HEK293 (cell line): ENCODE results near the gene FHIT.

Experiments
- CTCF ChIA-PET: fragments of 350-600 bp; formaldehyde crosslinking; extraction: SDS; loops from one replicate; lab custom pipeline; 2021; ENCODE audit warnings: antibody characterized with exemption; lab: Yijun Ruan, JAX
- POLR2A ChIA-PET: fragments of 300-600 bp; formaldehyde crosslinking; extraction: SDS; loops from one replicate; lab custom pipeline; 2020; ENCODE audit warnings: antibody characterized with exemption, inconsistent platforms; lab: Yijun Ruan, JAX
- H3K27ac ChIP-seq: fragments of 200-500 bp; sonication (Bioruptor generic); 2 replicates; pipeline ENCODE4 v1.5.1; 2014; ENCODE audit warnings: low read depth, low read length, control low read depth, inconsistent platforms; ENCODE audit errors: extremely low read depth
- H3K36me3 ChIP-seq, 2 experiments: fragments of 200-500 bp in 1 of 2; sonication (Bioruptor generic) in 1 of 2; 1 replicate in 1 of 2; 2 replicates in 1 of 2; pipeline ENCODE4 v1.5.1; 2014 to 2017; ENCODE audit warnings: inconsistent platforms in 2 of 2, low read length in 2 of 2; ENCODE audit not compliant: control insufficient read depth in 2 of 2, insufficient read depth in 1 of 2
- H3K4me1 ChIP-seq: fragments of 200-500 bp; sonication (Bioruptor generic); 2 replicates; pipeline ENCODE4 v1.5.1; 2014; ENCODE audit warnings: mild to moderate bottlenecking, low read length, inconsistent platforms; ENCODE audit not compliant: control insufficient read depth, insufficient read depth
- H3K4me3 ChIP-seq: 2 replicates; pipeline ENCODE4 v1.5.1; 2011; ENCODE audit warnings: low read depth, mild to moderate bottlenecking, control low read depth, low read length, moderate library complexity
- H3K9me3 ChIP-seq: fragments of 200-500 bp; sonication (Bioruptor generic); 2 replicates; pipeline ENCODE4 v1.5.1; 2014; ENCODE audit warnings: low read depth, low read length, inconsistent platforms; ENCODE audit not compliant: control insufficient read depth, insufficient read depth
- EGR2 ChIP-seq: fragments of 450-650 bp; formaldehyde crosslinking; IDR thresholded peaks from 2 replicates; pipeline ENCODE4 v1.5.1; 2016; ENCODE audit warnings: low read depth, missing biosample characterization, missing genetic modification characterization
- GFI1B ChIP-seq: fragments of 450-650 bp; formaldehyde crosslinking; IDR thresholded peaks from 2 replicates; pipeline ENCODE4 v1.5.1; 2016; ENCODE audit warnings: missing biosample characterization, missing genetic modification characterization
- KLF16 ChIP-seq: fragments of 450-650 bp; formaldehyde crosslinking; IDR thresholded peaks from 2 replicates; pipeline ENCODE4 v1.5.1; 2017; ENCODE audit warnings: missing biosample characterization, missing genetic modification characterization
- OSR2 ChIP-seq: fragments of 450-650 bp; formaldehyde crosslinking; IDR thresholded peaks from 2 replicates; pipeline ENCODE4 v1.5.1; 2016; ENCODE audit warnings: missing biosample characterization, missing genetic modification characterization
- SP3 ChIP-seq: fragments of 450-650 bp; formaldehyde crosslinking; IDR thresholded peaks from 2 replicates; pipeline ENCODE4 v1.5.1; 2016; ENCODE audit warnings: missing biosample characterization, missing genetic modification characterization
- YY1 ChIP-seq: fragments of 450-650 bp; formaldehyde crosslinking; IDR thresholded peaks from 2 replicates; pipeline ENCODE4 v1.5.1; 2018; ENCODE audit warnings: missing biosample characterization, missing genetic modification characterization
- ZFHX2 ChIP-seq: fragments of 450-650 bp; formaldehyde crosslinking; conservative IDR thresholded peaks from 2 replicates; pipeline ENCODE4 v1.5.1; 2016; ENCODE audit warnings: missing biosample characterization, missing genetic modification characterization
- ZFP41 ChIP-seq: fragments of 450-650 bp; formaldehyde crosslinking; IDR thresholded peaks from 2 replicates; pipeline ENCODE4 v1.5.1; 2016; ENCODE audit warnings: missing biosample characterization, missing genetic modification characterization, borderline replicate concordance
- ZNF140 ChIP-seq: fragments of 450-650 bp; formaldehyde crosslinking; IDR thresholded peaks from 2 replicates; pipeline ENCODE4 v1.5.1; 2016; ENCODE audit warnings: missing biosample characterization, missing genetic modification characterization
- ZNF169 ChIP-seq: fragments of 450-650 bp; formaldehyde crosslinking; IDR thresholded peaks from 2 replicates; pipeline ENCODE4 v1.5.1; 2016; ENCODE audit warnings: missing biosample characterization, missing genetic modification characterization
- ZNF174 ChIP-seq: fragments of 450-650 bp; formaldehyde crosslinking; IDR thresholded peaks from 2 replicates; pipeline ENCODE4 v1.5.0; 2017; ENCODE audit warnings: missing biosample characterization, mild to moderate bottlenecking, missing genetic modification characterization
- ZNF211 ChIP-seq: fragments of 450-650 bp; formaldehyde crosslinking; IDR thresholded peaks from 2 replicates; pipeline ENCODE4 v1.5.1; 2016; ENCODE audit warnings: low read depth, missing biosample characterization, missing genetic modification characterization
- ZNF37A ChIP-seq: fragments of 450-650 bp; IDR thresholded peaks from 2 replicates; pipeline ENCODE4 v1.5.1; 2018; ENCODE audit warnings: missing biosample characterization, missing genetic modification characterization
- ZNF501 ChIP-seq: fragments of 450-650 bp; formaldehyde crosslinking; IDR thresholded peaks from 2 replicates; pipeline ENCODE4 v1.5.1; 2016; ENCODE audit warnings: missing biosample characterization, missing genetic modification characterization
- ZNF768 ChIP-seq: fragments of 450-650 bp; formaldehyde crosslinking; IDR thresholded peaks from 2 replicates; pipeline ENCODE4 v1.5.1; 2018; ENCODE audit warnings: missing biosample characterization, mild to moderate bottlenecking, missing genetic modification characterization
- ZNF776 ChIP-seq: fragments of 450-650 bp; formaldehyde crosslinking; IDR thresholded peaks from 2 replicates; pipeline ENCODE4 v1.5.0; 2017; ENCODE audit warnings: missing biosample characterization, missing genetic modification characterization, borderline replicate concordance
- TF ChIP-seq, protein P1 (sequence below): fragments of 450-650 bp; formaldehyde crosslinking; IDR thresholded peaks from 2 replicates; pipeline ENCODE4 v1.5.1; 2017; ENCODE audit warnings: missing biosample characterization, missing genetic modification characterization
- TF ChIP-seq, protein P2 (sequence below): fragments of 450-650 bp; formaldehyde crosslinking; IDR thresholded peaks from 2 replicates; pipeline ENCODE4 v1.5.1; 2017; ENCODE audit warnings: missing biosample characterization, missing genetic modification characterization
- TF ChIP-seq, protein P3 (sequence below): fragments of 450-650 bp; formaldehyde crosslinking; IDR thresholded peaks from 2 replicates; pipeline ENCODE4 v1.5.1; 2017; ENCODE audit warnings: missing biosample characterization, missing genetic modification characterization
- TF ChIP-seq, protein P4 (sequence below): fragments of 450-650 bp; formaldehyde crosslinking; IDR thresholded peaks from 2 replicates; pipeline ENCODE4 v1.5.1; 2016; ENCODE audit warnings: missing biosample characterization, missing genetic modification characterization

The FHIT gene

DNA sequence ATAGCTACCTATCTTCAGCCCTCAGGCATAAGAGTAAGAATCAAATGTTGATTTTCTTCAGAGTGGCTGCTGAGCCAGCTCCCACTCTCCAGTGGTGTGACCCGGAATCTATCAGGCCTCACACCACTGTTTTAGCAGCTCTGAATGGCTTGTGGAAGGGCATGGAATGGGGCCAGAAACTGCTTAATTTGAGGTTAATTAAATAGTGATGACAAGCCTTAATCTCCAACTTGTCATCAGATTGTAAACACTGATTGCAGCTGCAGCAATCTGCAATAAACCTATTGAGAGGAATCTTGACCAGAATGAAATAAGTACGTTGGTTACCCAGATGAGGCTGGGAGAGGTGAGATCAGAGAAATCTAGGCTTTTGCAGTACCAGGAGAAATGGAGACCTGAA is 317.4 kb downstream of the FHIT start (continued):
- no peak for TF ChIP-seq ZNF776
- TF ChIP-seq ZNF169 (tag by site-specific recombination) = no peak
- no peak for TF ChIP-seq ZNF140 (tag by site-specific recombination)
- TF ChIP-seq ZFP41 (tag by site-specific recombination) = no peak
- no peak for TF ChIP-seq ZNF174 (tag by site-specific recombination)
- TF ChIP-seq, protein P1, sequence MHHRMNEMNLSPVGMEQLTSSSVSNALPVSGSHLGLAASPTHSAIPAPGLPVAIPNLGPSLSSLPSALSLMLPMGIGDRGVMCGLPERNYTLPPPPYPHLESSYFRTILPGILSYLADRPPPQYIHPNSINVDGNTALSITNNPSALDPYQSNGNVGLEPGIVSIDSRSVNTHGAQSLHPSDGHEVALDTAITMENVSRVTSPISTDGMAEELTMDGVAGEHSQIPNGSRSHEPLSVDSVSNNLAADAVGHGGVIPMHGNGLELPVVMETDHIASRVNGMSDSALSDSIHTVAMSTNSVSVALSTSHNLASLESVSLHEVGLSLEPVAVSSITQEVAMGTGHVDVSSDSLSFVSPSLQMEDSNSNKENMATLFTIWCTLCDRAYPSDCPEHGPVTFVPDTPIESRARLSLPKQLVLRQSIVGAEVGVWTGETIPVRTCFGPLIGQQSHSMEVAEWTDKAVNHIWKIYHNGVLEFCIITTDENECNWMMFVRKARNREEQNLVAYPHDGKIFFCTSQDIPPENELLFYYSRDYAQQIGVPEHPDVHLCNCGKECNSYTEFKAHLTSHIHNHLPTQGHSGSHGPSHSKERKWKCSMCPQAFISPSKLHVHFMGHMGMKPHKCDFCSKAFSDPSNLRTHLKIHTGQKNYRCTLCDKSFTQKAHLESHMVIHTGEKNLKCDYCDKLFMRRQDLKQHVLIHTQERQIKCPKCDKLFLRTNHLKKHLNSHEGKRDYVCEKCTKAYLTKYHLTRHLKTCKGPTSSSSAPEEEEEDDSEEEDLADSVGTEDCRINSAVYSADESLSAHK (tag by site-specific recombination) = peak; percentile 92
- no peak for TF ChIP-seq ZNF37A (tag by site-specific recombination)
- TF ChIP-seq GFI1B (tag by site-specific recombination) = peak; percentile 97
- TF ChIP-seq ZNF768 = no peak
- TF ChIP-seq YY1 = no peak
- no peak for TF ChIP-seq ZNF211 (tag by site-specific recombination)
- peak; percentile 94 for TF ChIP-seq OSR2 (tag by site-specific recombination)
- TF ChIP-seq ZNF501 = no peak
- TF ChIP-seq, protein P2, sequence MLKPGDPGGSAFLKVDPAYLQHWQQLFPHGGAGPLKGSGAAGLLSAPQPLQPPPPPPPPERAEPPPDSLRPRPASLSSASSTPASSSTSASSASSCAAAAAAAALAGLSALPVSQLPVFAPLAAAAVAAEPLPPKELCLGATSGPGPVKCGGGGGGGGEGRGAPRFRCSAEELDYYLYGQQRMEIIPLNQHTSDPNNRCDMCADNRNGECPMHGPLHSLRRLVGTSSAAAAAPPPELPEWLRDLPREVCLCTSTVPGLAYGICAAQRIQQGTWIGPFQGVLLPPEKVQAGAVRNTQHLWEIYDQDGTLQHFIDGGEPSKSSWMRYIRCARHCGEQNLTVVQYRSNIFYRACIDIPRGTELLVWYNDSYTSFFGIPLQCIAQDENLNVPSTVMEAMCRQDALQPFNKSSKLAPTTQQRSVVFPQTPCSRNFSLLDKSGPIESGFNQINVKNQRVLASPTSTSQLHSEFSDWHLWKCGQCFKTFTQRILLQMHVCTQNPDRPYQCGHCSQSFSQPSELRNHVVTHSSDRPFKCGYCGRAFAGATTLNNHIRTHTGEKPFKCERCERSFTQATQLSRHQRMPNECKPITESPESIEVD (tag by site-specific recombination) = peak; percentile 79
- peak; percentile 47; the same call in 1 of the 2 replicates for TF ChIP-seq KLF16

DNA sequence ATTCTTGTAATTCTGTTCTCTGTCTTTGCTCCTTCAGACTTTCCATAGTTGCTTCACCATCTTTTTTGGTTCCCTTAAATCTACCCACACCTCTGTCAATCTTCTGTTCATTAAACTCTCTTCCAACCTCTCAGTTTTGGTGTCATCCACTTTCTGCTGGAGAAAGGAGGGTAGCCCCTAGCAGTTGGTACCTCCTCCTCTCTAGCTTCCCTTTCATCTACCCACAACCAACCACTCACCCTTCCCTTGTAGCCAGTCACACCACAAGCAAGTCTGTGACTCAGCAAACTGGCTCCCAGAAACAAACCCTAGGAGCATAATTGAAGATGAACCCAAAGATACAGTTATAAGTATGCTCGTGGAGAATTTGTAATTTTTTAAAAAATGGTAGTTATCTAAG is 318.6 kb downstream of the FHIT start:
- no peak overlapping the region for H3K27ac ChIP-seq
- POLR2A ChIA-PET = no interaction called here
- CTCF ChIA-PET = interaction anchor here (0.6 kb wide), 1 partner anchor 18 kb away, joined by 3 read pairs; no protein-coding TSS in a partner anchor

More for the DNA sequence above, 318.6 kb downstream of the FHIT start:
- TF ChIP-seq, protein P3, sequence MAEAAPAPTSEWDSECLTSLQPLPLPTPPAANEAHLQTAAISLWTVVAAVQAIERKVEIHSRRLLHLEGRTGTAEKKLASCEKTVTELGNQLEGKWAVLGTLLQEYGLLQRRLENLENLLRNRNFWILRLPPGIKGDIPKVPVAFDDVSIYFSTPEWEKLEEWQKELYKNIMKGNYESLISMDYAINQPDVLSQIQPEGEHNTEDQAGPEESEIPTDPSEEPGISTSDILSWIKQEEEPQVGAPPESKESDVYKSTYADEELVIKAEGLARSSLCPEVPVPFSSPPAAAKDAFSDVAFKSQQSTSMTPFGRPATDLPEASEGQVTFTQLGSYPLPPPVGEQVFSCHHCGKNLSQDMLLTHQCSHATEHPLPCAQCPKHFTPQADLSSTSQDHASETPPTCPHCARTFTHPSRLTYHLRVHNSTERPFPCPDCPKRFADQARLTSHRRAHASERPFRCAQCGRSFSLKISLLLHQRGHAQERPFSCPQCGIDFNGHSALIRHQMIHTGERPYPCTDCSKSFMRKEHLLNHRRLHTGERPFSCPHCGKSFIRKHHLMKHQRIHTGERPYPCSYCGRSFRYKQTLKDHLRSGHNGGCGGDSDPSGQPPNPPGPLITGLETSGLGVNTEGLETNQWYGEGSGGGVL (tag by site-specific recombination) = peak; percentile 12; the same call in 1 of the 2 replicates
- TF ChIP-seq, protein P4, sequence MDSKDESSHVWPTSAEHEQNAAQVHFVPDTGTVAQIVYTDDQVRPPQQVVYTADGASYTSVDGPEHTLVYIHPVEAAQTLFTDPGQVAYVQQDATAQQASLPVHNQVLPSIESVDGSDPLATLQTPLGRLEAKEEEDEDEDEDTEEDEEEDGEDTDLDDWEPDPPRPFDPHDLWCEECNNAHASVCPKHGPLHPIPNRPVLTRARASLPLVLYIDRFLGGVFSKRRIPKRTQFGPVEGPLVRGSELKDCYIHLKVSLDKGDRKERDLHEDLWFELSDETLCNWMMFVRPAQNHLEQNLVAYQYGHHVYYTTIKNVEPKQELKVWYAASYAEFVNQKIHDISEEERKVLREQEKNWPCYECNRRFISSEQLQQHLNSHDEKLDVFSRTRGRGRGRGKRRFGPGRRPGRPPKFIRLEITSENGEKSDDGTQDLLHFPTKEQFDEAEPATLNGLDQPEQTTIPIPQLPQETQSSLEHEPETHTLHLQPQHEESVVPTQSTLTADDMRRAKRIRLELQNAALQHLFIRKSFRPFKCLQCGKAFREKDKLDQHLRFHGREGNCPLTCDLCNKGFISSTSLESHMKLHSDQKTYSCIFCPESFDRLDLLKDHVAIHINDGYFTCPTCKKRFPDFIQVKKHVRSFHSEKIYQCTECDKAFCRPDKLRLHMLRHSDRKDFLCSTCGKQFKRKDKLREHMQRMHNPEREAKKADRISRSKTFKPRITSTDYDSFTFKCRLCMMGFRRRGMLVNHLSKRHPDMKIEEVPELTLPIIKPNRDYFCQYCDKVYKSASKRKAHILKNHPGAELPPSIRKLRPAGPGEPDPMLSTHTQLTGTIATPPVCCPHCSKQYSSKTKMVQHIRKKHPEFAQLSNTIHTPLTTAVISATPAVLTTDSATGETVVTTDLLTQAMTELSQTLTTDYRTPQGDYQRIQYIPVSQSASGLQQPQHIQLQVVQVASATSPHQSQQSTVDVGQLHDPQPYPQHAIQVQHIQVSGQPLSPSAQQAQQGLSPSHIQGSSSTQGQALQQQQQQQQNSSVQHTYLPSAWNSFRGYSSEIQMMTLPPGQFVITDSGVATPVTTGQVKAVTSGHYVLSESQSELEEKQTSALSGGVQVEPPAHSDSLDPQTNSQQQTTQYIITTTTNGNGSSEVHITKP (tag by site-specific recombination) = peak; percentile 43; the same call in 1 of the 2 replicates
- TF ChIP-seq SP3 (tag by site-specific recombination) (no peak), EGR2 (tag by site-specific recombination) (peak; percentile 58), ZFHX2 (tag by site-specific recombination) (peak; percentile 53)
- no peaks in the 10 kb centered on the region for H3K36me3 ChIP-seq
- no peaks in the 10 kb centered on the region for H3K9me3 ChIP-seq
- no peak overlapping the region for H3K4me3 ChIP-seq
- H3K4me1 ChIP-seq = peaks cover 6% of the 10 kb centered on the region; the same call in 1 of the 2 replicates
